CD4-positive, alpha-beta T cell treated with Interferon gamma for 1 hour (primary cell): Measurements from ENCODE around the gene KLHL26.

Source experiments
- DNase-seq: peaks from one replicate; pipeline ENCODE4 v3.0.0-alpha.2; 2020

Gene KLHL26

GRCh38 chr19:18616023-18616422 is 20.8 kb upstream of the KLHL26 start:
- DNase-seq: no peak

GRCh38 chr19:18617562-18617961 is 19.3 kb upstream of the KLHL26 start:
- DNase-seq: no peak

- no peak for DNase-seq
Measured at GRCh38 chr19:18618236-18618635, 18.6 kb upstream of the KLHL26 start.

GRCh38 chr19:18620311-18620710 is 16.5 kb upstream of the KLHL26 start:
- no peak for DNase-seq

GRCh38 chr19:18620902-18621301 is 15.9 kb upstream of the KLHL26 start:
- no peak for DNase-seq

GRCh38 chr19:18626906-18627305 is 9.9 kb upstream of the KLHL26 start:
- no peak for DNase-seq

GRCh38 chr19:18629166-18630088 is 7.4 kb upstream of the KLHL26 start:
- DNase-seq: no peak

GRCh38 chr19:18633321-18633720 is 3.5 kb upstream of the KLHL26 start:
- no peak for DNase-seq

- no peak for DNase-seq
Measured at GRCh38 chr19:18634612-18635297, 2.1 kb upstream of the KLHL26 start.

- no peak for DNase-seq
Measured at GRCh38 chr19:18635831-18636182, 1.0 kb upstream of the KLHL26 start.

GRCh38 chr19:18636183-18636968 is 452 bp upstream of the KLHL26 start:
- peak; percentile 97 for DNase-seq

- no peak for DNase-seq
Measured at GRCh38 chr19:18637673-18638630, 1.1 kb downstream of the KLHL26 start.

- DNase-seq: no peak
Measured at GRCh38 chr19:18639706-18640243, 2.9 kb downstream of the KLHL26 start.

- peak; percentile 28 for DNase-seq
Measured at GRCh38 chr19:18644196-18645034, 7.6 kb downstream of the KLHL26 start.

- no peak for DNase-seq
Measured at GRCh38 chr19:18645035-18645511, 8.2 kb downstream of the KLHL26 start.

- no peak for DNase-seq
Measured at GRCh38 chr19:18646535-18647370, 9.9 kb downstream of the KLHL26 start.

- DNase-seq: no peak
Measured at GRCh38 chr19:18647371-18647767, 10.5 kb downstream of the KLHL26 start.

- no peak for DNase-seq
Measured at GRCh38 chr19:18647807-18648206, 11.0 kb downstream of the KLHL26 start.

- no peak for DNase-seq
Measured at GRCh38 chr19:18648973-18649315, 12.1 kb downstream of the KLHL26 start.
